K562 (cell line): ENCODE data around the gene SIDT2. TPM values are rescaled to one million over a fixed set of nuclear protein-coding genes. Genes with fewer than 3 reads are reported as not detected.

Experiments
- CCNT2 ChIP-seq: IDR thresholded peaks from 2 replicates; pipeline ENCODE4 v1.6.1; 2011; ENCODE audit warnings: borderline replicate concordance, low read depth, mild to moderate bottlenecking, moderate library complexity, mixed read lengths, low read length; ENCODE audit not compliant: insufficient read length; ENCODE audit errors: extremely low read depth
- DPF2 ChIP-seq: fragments of 450-650 bp; IDR thresholded peaks from 2 replicates; pipeline ENCODE4 v1.6.1; 2016
- ERF ChIP-seq: fragments of 450-650 bp; formaldehyde crosslinking; IDR thresholded peaks from 2 replicates; pipeline ENCODE4 v1.4.0; 2020; ENCODE audit warnings: mild to moderate bottlenecking, mixed read lengths
- GTF2E2 ChIP-seq: fragments of 200-800 bp; sonication (Bioruptor generic); IDR thresholded peaks from 2 replicates; pipeline ENCODE4 v1.6.1; 2016; ENCODE audit warnings: missing genetic modification characterization, missing compliant biosample characterization
- LCOR ChIP-seq: sonication (generic); formaldehyde crosslinking; IDR thresholded peaks from 2 replicates; pipeline ENCODE4 v1.8.0; 2022; ENCODE audit warnings: mild to moderate bottlenecking, missing genetic modification reagents
- MYC ChIP-seq, 2 experiments: fragments of 250-450 bp in 1 of 2; sonication (Bioruptor Pico) in 1 of 2; IDR thresholded peaks; 2 replicates each; pipeline versions ENCODE4 v1.5.1 to v1.6.1; 2012 to 2021; ENCODE audit warnings: low read depth in 2 of 2, borderline replicate concordance in 1 of 2, improper control_type of control experiment in 1 of 2, low read length in 1 of 2, mild to moderate bottlenecking in 1 of 2, moderate library complexity in 1 of 2
- NEUROD1 ChIP-seq: fragments of 150-350 bp; IDR thresholded peaks from 2 replicates; pipeline ENCODE4 v1.6.1; 2014; ENCODE audit warnings: borderline replicate concordance, low read length, low read depth; ENCODE audit not compliant: partially characterized antibody
- NONO ChIP-seq, 2 experiments: fragments of 200-400 bp in 1 of 2; fragments of 450-650 bp in 1 of 2; formaldehyde crosslinking in 1 of 2; IDR thresholded peaks; 2 replicates each; pipeline ENCODE4 v1.6.1; 2017; ENCODE audit warnings: low read depth in 2 of 2, mild to moderate bottlenecking in 2 of 2, moderate library complexity in 2 of 2, low read length in 1 of 2
- NR2C1 ChIP-seq, 2 experiments: fragments of 450-650 bp; IDR thresholded peaks; 2 replicates each; pipeline ENCODE4 v1.6.1; 2017; ENCODE audit warnings: mild to moderate bottlenecking in 2 of 2, antibody characterized with exemption in 1 of 2, inconsistent platforms in 1 of 2, missing compliant biosample characterization in 1 of 2, missing genetic modification characterization in 1 of 2
- TAF9B ChIP-seq: fragments of 450-650 bp; IDR thresholded peaks from 2 replicates; pipeline ENCODE4 v1.6.1; 2018; ENCODE audit warnings: mild to moderate bottlenecking; ENCODE audit not compliant: partially characterized antibody
- TBL1XR1 ChIP-seq, 2 experiments: IDR thresholded peaks; 2 replicates each; pipeline ENCODE4 v1.6.1; 2012; ENCODE audit warnings: improper control_type of control experiment in 2 of 2, low read length in 2 of 2, mild to moderate bottlenecking in 1 of 2
- THRAP3 ChIP-seq: fragments of 450-650 bp; IDR thresholded peaks from 2 replicates; pipeline ENCODE4 v1.6.1; 2016; ENCODE audit warnings: mild to moderate bottlenecking, inconsistent platforms, borderline replicate concordance
- TRIM24 ChIP-seq, 2 experiments: fragments of 450-650 bp; IDR thresholded peaks; 2 replicates each; pipeline ENCODE4 v1.6.1; 2016
- polyA plus RNA-seq, 8 experiments: library from polyadenylated mRNA; depleted of rRNA in 4 of 8; stranded (reverse) in 5 of 8; unstranded in 3 of 8; fragments of >200 nt; fragmentation: Nextera tagmentation in 2 of 8; fragmentation: Illumina TruSeq in 1 of 8; extraction: Ambion mirVana in 2 of 8; extraction: Trizol in 1 of 8; gene quantifications; 2 replicates each; pipeline versions ENCODE4 v1.2.1 to v1.2.3, GENCODE V29; 2011 to 2014; ENCODE audit warnings: inconsistent platforms in 1 of 8, missing spikeins in 1 of 8
- total RNA-seq, 7 experiments: library from RNA; depleted of rRNA in 6 of 7; stranded (reverse); fragments of >200 nt in 6 of 7; fragmentation: Illumina TruSeq in 2 of 7; extraction: Trizol in 2 of 7; gene quantifications; 2 replicates each; pipeline versions ENCODE4 v1.2.1 to v1.2.3, GENCODE V29; 2011 to 2021; ENCODE audit warnings: low replicate concordance in 1 of 7
- TF ChIP-seq, protein P1 (sequence below): sonication (generic); formaldehyde crosslinking; IDR thresholded peaks from 2 replicates; pipeline ENCODE4 v1.8.1; 2023; ENCODE audit warnings: missing genetic modification reagents, mild to moderate bottlenecking, borderline replicate concordance
- TF ChIP-seq, protein P2 (sequence below), 2 experiments: fragments of 450-650 bp; conservative IDR thresholded peaks; 2 replicates each; pipeline ENCODE4 v1.6.1; 2017; ENCODE audit warnings: mild to moderate bottlenecking in 2 of 2, moderate library complexity in 2 of 2
- TF ChIP-seq, protein P3 (sequence below): fragments of 450-650 bp; IDR thresholded peaks from 2 replicates; pipeline ENCODE4 v1.6.1; 2016; ENCODE audit warnings: borderline replicate concordance
- TF ChIP-seq, protein P4 (sequence below): sonication (generic); formaldehyde crosslinking; IDR thresholded peaks from 2 replicates; pipeline ENCODE4 v1.9.0; 2022; ENCODE audit warnings: mild to moderate bottlenecking, missing genetic modification reagents

Gene SIDT2
- total and polyA plus RNA-seq, 9 of the 15 experiments (the other 6 are each of a cell fraction or from before 2014, with no cell fraction given) = 2.4 to 20.2 (median 6.5) TPM

DNA sequence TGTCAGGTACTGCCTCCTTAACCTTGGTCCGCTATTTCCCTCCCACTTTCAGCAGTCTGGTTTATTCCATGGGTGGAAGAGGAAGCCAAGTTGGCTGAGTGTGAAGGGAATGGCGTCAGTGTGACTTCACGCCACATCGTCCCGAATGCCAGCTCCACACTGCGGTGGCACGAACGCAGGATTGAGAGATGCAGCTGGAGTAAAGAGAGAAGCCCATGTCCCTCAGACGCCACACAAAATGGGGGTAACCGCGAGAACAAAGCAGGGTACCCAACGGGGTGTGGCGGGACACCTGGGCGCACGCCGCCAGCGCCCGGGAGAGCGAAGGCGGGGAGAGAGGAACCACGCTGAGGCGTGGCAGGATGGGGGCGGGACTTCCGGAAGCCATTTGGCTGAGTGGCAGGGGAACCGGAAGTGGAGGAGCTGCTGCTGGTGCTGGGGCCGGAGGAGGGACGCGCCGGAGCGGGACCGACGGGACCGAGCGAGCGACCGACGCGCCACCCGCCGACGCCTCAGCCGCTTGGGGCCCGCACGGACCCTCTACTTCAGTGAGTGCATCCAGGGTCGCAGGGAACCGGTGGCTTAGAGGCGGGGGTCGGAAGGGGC lies 34.6 kb upstream of the SIDT2 start, which contains the start of gene PAFAH1B2 (continued):
- TF ChIP-seq, protein P1, sequence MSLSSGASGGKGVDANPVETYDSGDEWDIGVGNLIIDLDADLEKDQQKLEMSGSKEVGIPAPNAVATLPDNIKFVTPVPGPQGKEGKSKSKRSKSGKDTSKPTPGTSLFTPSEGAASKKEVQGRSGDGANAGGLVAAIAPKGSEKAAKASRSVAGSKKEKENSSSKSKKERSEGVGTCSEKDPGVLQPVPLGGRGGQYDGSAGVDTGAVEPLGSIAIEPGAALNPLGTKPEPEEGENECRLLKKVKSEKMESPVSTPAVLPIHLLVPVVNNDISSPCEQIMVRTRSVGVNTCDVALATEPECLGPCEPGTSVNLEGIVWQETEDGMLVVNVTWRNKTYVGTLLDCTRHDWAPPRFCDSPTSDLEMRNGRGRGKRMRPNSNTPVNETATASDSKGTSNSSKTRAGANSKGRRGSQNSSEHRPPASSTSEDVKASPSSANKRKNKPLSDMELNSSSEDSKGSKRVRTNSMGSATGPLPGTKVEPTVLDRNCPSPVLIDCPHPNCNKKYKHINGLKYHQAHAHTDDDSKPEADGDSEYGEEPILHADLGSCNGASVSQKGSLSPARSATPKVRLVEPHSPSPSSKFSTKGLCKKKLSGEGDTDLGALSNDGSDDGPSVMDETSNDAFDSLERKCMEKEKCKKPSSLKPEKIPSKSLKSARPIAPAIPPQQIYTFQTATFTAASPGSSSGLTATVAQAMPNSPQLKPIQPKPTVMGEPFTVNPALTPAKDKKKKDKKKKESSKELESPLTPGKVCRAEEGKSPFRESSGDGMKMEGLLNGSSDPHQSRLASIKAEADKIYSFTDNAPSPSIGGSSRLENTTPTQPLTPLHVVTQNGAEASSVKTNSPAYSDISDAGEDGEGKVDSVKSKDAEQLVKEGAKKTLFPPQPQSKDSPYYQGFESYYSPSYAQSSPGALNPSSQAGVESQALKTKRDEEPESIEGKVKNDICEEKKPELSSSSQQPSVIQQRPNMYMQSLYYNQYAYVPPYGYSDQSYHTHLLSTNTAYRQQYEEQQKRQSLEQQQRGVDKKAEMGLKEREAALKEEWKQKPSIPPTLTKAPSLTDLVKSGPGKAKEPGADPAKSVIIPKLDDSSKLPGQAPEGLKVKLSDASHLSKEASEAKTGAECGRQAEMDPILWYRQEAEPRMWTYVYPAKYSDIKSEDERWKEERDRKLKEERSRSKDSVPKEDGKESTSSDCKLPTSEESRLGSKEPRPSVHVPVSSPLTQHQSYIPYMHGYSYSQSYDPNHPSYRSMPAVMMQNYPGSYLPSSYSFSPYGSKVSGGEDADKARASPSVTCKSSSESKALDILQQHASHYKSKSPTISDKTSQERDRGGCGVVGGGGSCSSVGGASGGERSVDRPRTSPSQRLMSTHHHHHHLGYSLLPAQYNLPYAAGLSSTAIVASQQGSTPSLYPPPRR (CRISPR knock-in tag) = peak; percentile 77; the same call in 1 of the 2 replicates
- TF ChIP-seq NONO (IDR thresholded peaks at IDR 0.05; ENCODE audit: low read depth in 2 of 2, low read length in 1 of 2) = peak in 1 of 2 experiments; percentile 20; a peak in 1 of 4 replicates
- TF ChIP-seq DPF2 = peak; percentile 22; the same call in 1 of the 2 replicates
- peak in 1 of 2 experiments; percentile 9; a peak in 1 of 4 replicates for TF ChIP-seq TBL1XR1 (IDR thresholded peaks at IDR 0.05; ENCODE audit: low read length in 2 of 2)
- peak; percentile 62 for TF ChIP-seq TAF9B
- no peak for TF ChIP-seq NR2C1 (IDR thresholded peaks at IDR 0.05)
- 0 out of 2 replicates have a peak, but pooled peaks have one; percentile 18 for TF ChIP-seq NR2C1 (tag; IDR thresholded peaks at IDR 0.05)
- peak; percentile 40 for TF ChIP-seq CCNT2
- no peak for TF ChIP-seq ERF (CRISPR knock-in tag)
- TF ChIP-seq, protein P2, sequence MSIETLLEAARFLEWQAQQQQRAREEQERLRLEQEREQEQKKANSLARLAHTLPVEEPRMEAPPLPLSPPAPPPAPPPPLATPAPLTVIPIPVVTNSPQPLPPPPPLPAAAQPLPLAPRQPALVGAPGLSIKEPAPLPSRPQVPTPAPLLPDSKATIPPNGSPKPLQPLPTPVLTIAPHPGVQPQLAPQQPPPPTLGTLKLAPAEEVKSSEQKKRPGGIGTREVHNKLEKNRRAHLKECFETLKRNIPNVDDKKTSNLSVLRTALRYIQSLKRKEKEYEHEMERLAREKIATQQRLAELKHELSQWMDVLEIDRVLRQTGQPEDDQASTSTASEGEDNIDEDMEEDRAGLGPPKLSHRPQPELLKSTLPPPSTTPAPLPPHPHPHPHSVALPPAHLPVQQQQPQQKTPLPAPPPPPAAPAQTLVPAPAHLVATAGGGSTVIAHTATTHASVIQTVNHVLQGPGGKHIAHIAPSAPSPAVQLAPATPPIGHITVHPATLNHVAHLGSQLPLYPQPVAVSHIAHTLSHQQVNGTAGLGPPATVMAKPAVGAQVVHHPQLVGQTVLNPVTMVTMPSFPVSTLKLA (conservative IDR thresholded peaks at IDR 0.05) = peak; percentile 90 to 95
- TF ChIP-seq GTF2E2 (tag) = peak; percentile 72; the same call in 1 of the 2 replicates
- TF ChIP-seq MYC (IDR thresholded peaks at IDR 0.05; ENCODE audit: low read depth, low read length) = peak; percentile 91
- 0 out of 2 replicates have a peak, but pooled peaks have one; percentile 40 for TF ChIP-seq MYC (CRISPR knock-in tag; IDR thresholded peaks at IDR 0.05; ENCODE audit: borderline replicate concordance, low read depth)
- TF ChIP-seq NEUROD1 = peak; percentile 36
- no peak for TF ChIP-seq THRAP3
- TF ChIP-seq, protein P3, sequence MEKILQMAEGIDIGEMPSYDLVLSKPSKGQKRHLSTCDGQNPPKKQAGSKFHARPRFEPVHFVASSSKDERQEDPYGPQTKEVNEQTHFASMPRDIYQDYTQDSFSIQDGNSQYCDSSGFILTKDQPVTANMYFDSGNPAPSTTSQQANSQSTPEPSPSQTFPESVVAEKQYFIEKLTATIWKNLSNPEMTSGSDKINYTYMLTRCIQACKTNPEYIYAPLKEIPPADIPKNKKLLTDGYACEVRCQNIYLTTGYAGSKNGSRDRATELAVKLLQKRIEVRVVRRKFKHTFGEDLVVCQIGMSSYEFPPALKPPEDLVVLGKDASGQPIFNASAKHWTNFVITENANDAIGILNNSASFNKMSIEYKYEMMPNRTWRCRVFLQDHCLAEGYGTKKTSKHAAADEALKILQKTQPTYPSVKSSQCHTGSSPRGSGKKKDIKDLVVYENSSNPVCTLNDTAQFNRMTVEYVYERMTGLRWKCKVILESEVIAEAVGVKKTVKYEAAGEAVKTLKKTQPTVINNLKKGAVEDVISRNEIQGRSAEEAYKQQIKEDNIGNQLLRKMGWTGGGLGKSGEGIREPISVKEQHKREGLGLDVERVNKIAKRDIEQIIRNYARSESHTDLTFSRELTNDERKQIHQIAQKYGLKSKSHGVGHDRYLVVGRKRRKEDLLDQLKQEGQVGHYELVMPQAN = peak; percentile 94
- TF ChIP-seq TRIM24 (IDR thresholded peaks at IDR 0.05) = peak in 1 of 2 experiments; percentile 59; a peak in 1 of 4 replicates
- TF ChIP-seq LCOR = peak; percentile 80
- TF ChIP-seq, protein P4, sequence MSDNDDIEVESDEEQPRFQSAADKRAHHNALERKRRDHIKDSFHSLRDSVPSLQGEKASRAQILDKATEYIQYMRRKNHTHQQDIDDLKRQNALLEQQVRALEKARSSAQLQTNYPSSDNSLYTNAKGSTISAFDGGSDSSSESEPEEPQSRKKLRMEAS (CRISPR knock-in tag) = peak; percentile 90
